ENCODE results near the gene MDM2.

MDM2 gene

DNA sequence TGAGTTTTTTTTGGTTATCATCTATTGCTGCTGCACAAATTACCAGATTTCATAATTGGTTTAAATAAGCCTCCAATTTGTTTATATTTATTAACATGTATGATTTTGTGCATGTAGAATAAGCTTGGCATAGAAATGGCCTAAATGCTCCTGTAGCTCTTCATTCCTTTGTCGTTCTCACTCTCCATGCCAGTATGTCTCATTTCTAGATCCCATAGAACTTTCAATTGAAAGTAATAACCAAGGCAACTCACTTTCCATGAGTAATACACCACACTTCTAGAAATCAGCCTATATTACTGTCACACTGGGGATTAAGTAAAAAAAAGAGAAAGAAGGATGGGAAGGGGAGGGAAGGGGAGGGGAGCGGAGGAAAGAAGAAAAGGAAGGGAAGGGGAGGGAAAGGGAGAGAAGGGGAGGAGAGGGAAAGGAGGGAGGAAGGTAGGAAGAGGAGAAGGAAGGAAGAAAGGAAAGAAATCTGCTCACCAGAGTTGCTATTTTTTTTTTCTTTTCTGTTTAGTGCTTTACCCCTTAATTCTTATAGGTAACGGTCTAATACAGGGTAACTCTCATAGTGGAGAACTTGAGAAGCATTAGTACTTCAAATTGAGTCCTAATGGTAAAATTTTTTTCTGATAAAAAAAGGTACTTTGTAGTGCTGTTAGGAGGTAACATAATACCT, 45.6 kb downstream of the MDM2 start:
- no peak overlapping the region for H3K27ac ChIP-seq
- TF ChIP-seq, protein P1, sequence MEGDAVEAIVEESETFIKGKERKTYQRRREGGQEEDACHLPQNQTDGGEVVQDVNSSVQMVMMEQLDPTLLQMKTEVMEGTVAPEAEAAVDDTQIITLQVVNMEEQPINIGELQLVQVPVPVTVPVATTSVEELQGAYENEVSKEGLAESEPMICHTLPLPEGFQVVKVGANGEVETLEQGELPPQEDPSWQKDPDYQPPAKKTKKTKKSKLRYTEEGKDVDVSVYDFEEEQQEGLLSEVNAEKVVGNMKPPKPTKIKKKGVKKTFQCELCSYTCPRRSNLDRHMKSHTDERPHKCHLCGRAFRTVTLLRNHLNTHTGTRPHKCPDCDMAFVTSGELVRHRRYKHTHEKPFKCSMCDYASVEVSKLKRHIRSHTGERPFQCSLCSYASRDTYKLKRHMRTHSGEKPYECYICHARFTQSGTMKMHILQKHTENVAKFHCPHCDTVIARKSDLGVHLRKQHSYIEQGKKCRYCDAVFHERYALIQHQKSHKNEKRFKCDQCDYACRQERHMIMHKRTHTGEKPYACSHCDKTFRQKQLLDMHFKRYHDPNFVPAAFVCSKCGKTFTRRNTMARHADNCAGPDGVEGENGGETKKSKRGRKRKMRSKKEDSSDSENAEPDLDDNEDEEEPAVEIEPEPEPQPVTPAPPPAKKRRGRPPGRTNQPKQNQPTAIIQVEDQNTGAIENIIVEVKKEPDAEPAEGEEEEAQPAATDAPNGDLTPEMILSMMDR (conservative IDR thresholded peaks at IDR 0.05), result no peak
- no peak for TF ChIP-seq ZFX (IDR thresholded peaks at IDR 0.05)

DNA sequence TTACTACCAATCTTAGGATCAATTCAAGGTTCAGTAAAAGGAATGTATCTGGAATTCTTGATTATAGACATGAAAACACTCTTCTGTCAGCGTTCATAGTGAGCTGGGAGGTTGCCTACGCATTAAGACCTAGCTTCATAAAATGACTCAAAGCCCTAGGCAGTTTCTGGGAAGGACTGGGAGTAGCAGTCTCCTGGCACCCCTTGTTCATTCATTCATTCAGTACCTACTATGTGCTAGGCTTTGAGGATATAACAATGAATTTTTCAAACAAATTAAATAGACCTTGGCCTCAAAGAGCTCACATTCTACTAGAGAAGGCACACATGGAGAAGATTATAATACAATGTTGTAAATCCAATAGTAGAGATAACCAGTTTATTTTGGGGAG, 46.1 kb downstream of the MDM2 start:
- TF ChIP-seq, protein P1 (conservative IDR thresholded peaks at IDR 0.05), result no peak
- no peak for TF ChIP-seq ZFX (IDR thresholded peaks at IDR 0.05)
- H3K27ac ChIP-seq, result no peak overlapping the region

DNA sequence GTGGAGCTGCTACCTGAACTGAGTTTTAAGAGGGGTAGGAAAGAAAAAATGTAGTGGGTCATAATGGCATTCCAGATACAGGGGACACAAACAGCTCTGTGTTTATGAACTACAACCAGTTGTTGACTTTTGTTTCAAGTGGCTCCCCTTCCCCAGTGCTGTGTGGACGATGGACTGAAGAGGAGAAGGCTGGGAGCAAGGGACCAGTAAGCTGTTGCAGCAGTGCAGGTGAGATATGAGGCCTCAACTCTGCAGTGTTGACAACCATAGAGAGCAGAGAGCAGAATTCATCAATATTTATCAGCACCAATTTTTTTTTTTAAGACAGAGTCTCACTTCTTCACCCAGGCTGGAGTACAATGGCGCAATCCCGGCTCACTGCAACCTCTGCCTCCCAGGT, 46.6 kb downstream of the MDM2 start:
- TF ChIP-seq, protein P1 (conservative IDR thresholded peaks at IDR 0.05), result no peak
- no peak for TF ChIP-seq ZFX (IDR thresholded peaks at IDR 0.05)
- no peak overlapping the region for H3K27ac ChIP-seq

DNA sequence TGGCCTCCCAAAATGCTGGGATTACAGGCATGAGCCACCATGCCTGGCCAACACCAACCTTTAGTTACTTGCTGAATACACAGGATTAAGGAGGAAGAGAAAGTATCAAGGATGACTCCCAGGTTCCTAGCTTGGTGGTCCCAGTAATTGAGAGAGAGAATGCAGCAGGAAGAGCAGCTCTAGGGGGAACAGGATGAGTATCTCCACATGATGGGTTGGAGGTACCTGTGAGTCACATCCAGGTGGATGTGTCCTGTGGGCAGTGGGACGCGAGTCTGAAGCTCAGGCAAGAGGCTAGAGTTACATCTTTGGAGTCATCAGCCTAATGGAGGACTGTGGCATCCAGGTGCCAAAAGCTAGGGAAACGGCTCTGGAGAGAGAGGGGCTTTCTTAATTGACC, 47.1 kb downstream of the MDM2 start:
- no peak for TF ChIP-seq ZFX (IDR thresholded peaks at IDR 0.05)
- TF ChIP-seq, protein P1 (conservative IDR thresholded peaks at IDR 0.05), result no peak
- H3K27ac ChIP-seq, result no peak overlapping the region

DNA sequence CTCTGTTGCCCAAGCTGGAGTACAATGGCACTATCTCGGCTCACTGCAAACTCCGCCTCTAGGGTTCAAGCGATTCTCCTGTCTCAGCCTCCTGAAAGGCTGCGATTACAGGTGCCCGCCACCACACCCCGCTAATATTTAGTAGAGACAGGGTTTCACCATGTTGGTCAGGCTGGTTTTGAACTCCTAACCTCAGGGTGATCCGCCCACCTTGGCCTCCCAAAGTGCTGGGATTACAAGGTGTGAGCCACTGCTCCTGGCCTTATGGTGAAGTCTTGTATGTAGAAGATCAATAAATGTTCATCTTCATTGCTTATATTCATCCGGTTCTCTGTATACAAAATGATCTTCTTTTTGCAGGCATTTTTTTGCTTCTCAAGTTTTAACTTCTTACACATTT, 47.8 kb downstream of the MDM2 start:
- H3K27ac ChIP-seq, result no peak overlapping the region
- TF ChIP-seq ZFX (IDR thresholded peaks at IDR 0.05), result no peak
- TF ChIP-seq, protein P1 (conservative IDR thresholded peaks at IDR 0.05), result no peak

DNA sequence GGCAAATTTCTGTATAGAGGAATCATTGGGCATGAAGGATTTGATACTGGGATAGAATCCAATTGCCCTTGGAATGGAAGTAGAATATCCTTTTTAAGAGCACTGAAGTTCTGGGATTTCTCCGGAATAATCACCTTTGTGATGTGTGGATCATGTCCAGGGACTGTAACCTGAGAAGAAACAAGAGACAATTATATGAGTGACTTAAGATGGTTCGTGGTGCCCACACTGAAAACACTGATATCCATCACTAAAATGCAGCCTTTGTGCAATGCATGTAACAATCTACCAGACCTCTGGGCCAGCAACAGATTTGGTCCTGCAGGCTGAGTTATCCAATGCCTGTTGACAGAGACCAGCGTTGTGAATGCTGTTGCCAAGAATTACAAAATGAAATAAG, 48.5 kb downstream of the MDM2 start:
- H3K27ac ChIP-seq, result no peak overlapping the region
- TF ChIP-seq, protein P1 (conservative IDR thresholded peaks at IDR 0.05), result no peak
- TF ChIP-seq ZFX (IDR thresholded peaks at IDR 0.05), result no peak

DNA sequence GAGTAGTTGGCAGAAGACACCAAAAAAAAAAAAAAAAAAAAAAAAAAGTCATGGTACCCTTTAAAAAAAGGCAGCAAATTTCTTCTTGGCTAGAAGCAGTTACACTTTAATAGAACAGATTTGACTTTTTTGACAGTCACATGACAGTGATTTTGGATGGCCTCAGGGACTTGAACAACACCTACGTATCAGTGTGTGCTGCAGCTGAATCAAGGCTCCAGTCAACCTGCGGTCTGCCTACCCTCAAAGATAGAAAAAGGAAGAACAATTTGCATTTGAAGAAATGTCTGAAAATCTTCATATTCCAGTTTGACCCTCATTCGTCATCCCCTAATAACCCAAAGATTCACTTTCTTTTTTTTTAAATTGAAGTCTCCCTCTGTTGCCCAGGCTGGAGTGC, 53.9 kb downstream of the MDM2 start:
- TF ChIP-seq, protein P1 (conservative IDR thresholded peaks at IDR 0.05), result no peak
- TF ChIP-seq ZFX (IDR thresholded peaks at IDR 0.05), result no peak

More for the DNA sequence above, 53.9 kb downstream of the MDM2 start:
- H3K27ac ChIP-seq, result no peak overlapping the region

Data from C4-2B (cell line).